HUES6 (cell line): Measurements from ENCODE around the gene DISP2.

Experiments used
- H3K27ac ChIP-seq: 2 replicates; pipeline ENCODE4 v1.7.0; 2013; ENCODE audit warnings: low read depth, mild to moderate bottlenecking, low read length, inconsistent platforms
- H3K27me3 ChIP-seq: 2 replicates; pipeline ENCODE4 v1.6.1; 2013; ENCODE audit warnings: low read length; ENCODE audit not compliant: control insufficient read depth, insufficient read depth
- H3K36me3 ChIP-seq: 2 replicates; pipeline ENCODE4 v1.6.1; 2013; ENCODE audit warnings: low read length; ENCODE audit not compliant: control insufficient read depth, insufficient read depth
- H3K4me1 ChIP-seq: 2 replicates; pipeline ENCODE4 v1.6.1; 2013; ENCODE audit warnings: low read length; ENCODE audit not compliant: control insufficient read depth, insufficient read depth
- H3K4me3 ChIP-seq: 2 replicates; pipeline ENCODE4 v1.5.1; 2013; ENCODE audit warnings: low read depth, low read length
- H3K9ac ChIP-seq: one replicate; pipeline ENCODE4 v1.6.1; 2013; ENCODE audit warnings: mild to moderate bottlenecking, low read length
- H3K9me3 ChIP-seq: 2 replicates; pipeline ENCODE4 v1.6.1; 2013; ENCODE audit warnings: low read depth, low read length; ENCODE audit not compliant: control insufficient read depth, insufficient read depth

DISP2 gene

GRCh38 chr15:40366457-40367370 is 8.7 kb downstream of the DISP2 start:
- peaks cover 56% of the 10 kb centered on the region for H3K27me3 ChIP-seq
- H3K9ac ChIP-seq: no peak overlapping the region
- H3K36me3 ChIP-seq: no peaks in the 10 kb centered on the region
- peaks cover 7% of the 10 kb centered on the region for H3K4me1 ChIP-seq
- no peak overlapping the region for H3K4me3 ChIP-seq
- no peaks in the 10 kb centered on the region for H3K9me3 ChIP-seq
- H3K27ac ChIP-seq: no peak overlapping the region

- H3K4me1 ChIP-seq: peaks cover 8% of the 10 kb centered on the region
- no peak overlapping the region for H3K9ac ChIP-seq
- H3K9me3 ChIP-seq: no peaks in the 10 kb centered on the region
- H3K27ac ChIP-seq: no peak overlapping the region
- no peaks in the 10 kb centered on the region for H3K36me3 ChIP-seq
- peaks cover 51% of the 10 kb centered on the region for H3K27me3 ChIP-seq
- peak overlapping the region; percentile 49 for H3K4me3 ChIP-seq
These were observed 9.3 kb downstream of the DISP2 start for GRCh38 chr15:40367371-40367685.

GRCh38 chr15:40367686-40368611 is 9.9 kb downstream of the DISP2 start:
- Histone ChIP-seq H3K27me3 (peaks cover 49% of the 10 kb centered on the region), H3K9ac (no peak overlapping the region), H3K9me3 (no peaks in the 10 kb centered on the region), H3K36me3 (no peaks in the 10 kb centered on the region), H3K27ac (no peak overlapping the region), H3K4me3 (peak overlapping the region; percentile 49), H3K4me1 (peaks cover 15% of the 10 kb centered on the region)

- peaks cover 18% of the 10 kb centered on the region for H3K4me1 ChIP-seq
- no peak overlapping the region for H3K4me3 ChIP-seq
- H3K36me3 ChIP-seq: no peaks in the 10 kb centered on the region
- no peaks in the 10 kb centered on the region for H3K9me3 ChIP-seq
- H3K27me3 ChIP-seq: peaks cover 49% of the 10 kb centered on the region
- no peak overlapping the region for H3K27ac ChIP-seq
- no peak overlapping the region for H3K9ac ChIP-seq
These were observed 10.9 kb downstream of the DISP2 start for GRCh38 chr15:40368719-40369473.

GRCh38 chr15:40369474-40369869 is 11.5 kb downstream of the DISP2 start:
- H3K36me3 ChIP-seq: no peaks in the 10 kb centered on the region
- no peak overlapping the region for H3K4me3 ChIP-seq

GRCh38 chr15:40369971-40370370 is 12.0 kb downstream of the DISP2 start:
- Histone ChIP-seq H3K27me3 (peaks cover 49% of the 10 kb centered on the region), H3K4me3 (no peak overlapping the region), H3K27ac (no peak overlapping the region), H3K36me3 (no peaks in the 10 kb centered on the region), H3K9me3 (no peaks in the 10 kb centered on the region), H3K9ac (no peak overlapping the region), H3K4me1 (peaks cover 18% of the 10 kb centered on the region)

More at GRCh38 chr15:40369474-40369869, 11.5 kb downstream of the DISP2 start:
- no peak overlapping the region for H3K27ac ChIP-seq
- peaks cover 49% of the 10 kb centered on the region for H3K27me3 ChIP-seq
- H3K9ac ChIP-seq: no peak overlapping the region
- H3K4me1 ChIP-seq: peaks cover 18% of the 10 kb centered on the region
- H3K9me3 ChIP-seq: no peaks in the 10 kb centered on the region

- Histone ChIP-seq H3K9me3 (no peaks in the 10 kb centered on the region), H3K4me1 (peaks cover 14% of the 10 kb centered on the region), H3K27ac (no peak overlapping the region)
These were observed 15.0 kb downstream of the DISP2 start for GRCh38 chr15:40372981-40373380.

GRCh38 chr15:40377606-40378005 is 19.6 kb downstream of the DISP2 start:
- H3K9ac ChIP-seq: no peak overlapping the region
- peaks cover 15% of the 10 kb centered on the region for H3K4me1 ChIP-seq
- no peaks in the 10 kb centered on the region for H3K9me3 ChIP-seq
- H3K36me3 ChIP-seq: no peaks in the 10 kb centered on the region
- no peaks in the 10 kb centered on the region for H3K27me3 ChIP-seq
- no peak overlapping the region for H3K4me3 ChIP-seq
- H3K27ac ChIP-seq: no peak overlapping the region

More at GRCh38 chr15:40372981-40373380, 15.0 kb downstream of the DISP2 start:
- Histone ChIP-seq H3K4me3 (no peak overlapping the region), H3K9ac (no peak overlapping the region), H3K27me3 (peaks cover 30% of the 10 kb centered on the region), H3K36me3 (no peaks in the 10 kb centered on the region)

GRCh38 chr15:40379374-40379773 is 21.4 kb downstream of the DISP2 start:
- H3K4me3 ChIP-seq: no peak overlapping the region
- H3K9ac ChIP-seq: no peak overlapping the region
- H3K27me3 ChIP-seq: no peaks in the 10 kb centered on the region
- peaks cover 8% of the 10 kb centered on the region; the same call in 1 of the 2 replicates for H3K4me1 ChIP-seq
- no peak overlapping the region for H3K27ac ChIP-seq
- H3K9me3 ChIP-seq: no peaks in the 10 kb centered on the region
- H3K36me3 ChIP-seq: peaks cover 1% of the 10 kb centered on the region; the same call in 1 of the 2 replicates

GRCh38 chr15:40379853-40380252 is 21.8 kb downstream of the DISP2 start:
- H3K4me3 ChIP-seq: no peak overlapping the region
- H3K9me3 ChIP-seq: no peaks in the 10 kb centered on the region
- no peak overlapping the region for H3K27ac ChIP-seq
- no peaks in the 10 kb centered on the region for H3K27me3 ChIP-seq
- peaks cover 5% of the 10 kb centered on the region for H3K36me3 ChIP-seq
- H3K4me1 ChIP-seq: peaks cover 8% of the 10 kb centered on the region; the same call in 1 of the 2 replicates
- H3K9ac ChIP-seq: no peak overlapping the region
